SK-N-SH treated with all-trans-retinoic acid at 6 μM for 48 hours (cell line): ENCODE results near the gene PDLIM7.

Experiments
- ATAC-seq: fragments of 200-7000 bp; cut with Tn5 transposase; 3 replicates; pipeline ENCODE4 v1.9.1; 2020; ENCODE audit warnings: mild to moderate bottlenecking, moderate library complexity
- ARNTL ChIP-seq: fragments of 450-650 bp; formaldehyde crosslinking; IDR thresholded peaks from 2 replicates; pipeline ENCODE4 v1.5.0; 2020; ENCODE audit warnings: low read depth, mild to moderate bottlenecking, moderate library complexity, borderline replicate concordance
- CREB5 ChIP-seq: fragments of 250-450 bp; sonication (Bioruptor Pico); IDR thresholded peaks from 2 replicates; pipeline ENCODE4 v1.5.1; 2020; ENCODE audit warnings: low read depth, mild to moderate bottlenecking, moderate library complexity
- CSDC2 ChIP-seq: fragments of 250-450 bp; sonication (Bioruptor Pico); IDR thresholded peaks from 2 replicates; pipeline ENCODE4 v1.5.0; 2020; ENCODE audit warnings: mild to moderate bottlenecking, moderate library complexity
- ESRRG ChIP-seq: fragments of 250-450 bp; sonication (Bioruptor Pico); IDR thresholded peaks from 2 replicates; pipeline ENCODE4 v1.6.1; 2021; ENCODE audit warnings: mild to moderate bottlenecking
- GLIS3 ChIP-seq: fragments of 250-450 bp; sonication (Bioruptor Pico); IDR thresholded peaks from 2 replicates; pipeline ENCODE4 v1.5.0; 2020; ENCODE audit warnings: mild to moderate bottlenecking, moderate library complexity
- ISL1 ChIP-seq: fragments of 250-450 bp; sonication (Bioruptor Pico); IDR thresholded peaks from 2 replicates; pipeline ENCODE4 v2.1.2; 2022; ENCODE audit warnings: mild to moderate bottlenecking, moderate library complexity
- OSR1 ChIP-seq: fragments of 250-450 bp; sonication (Bioruptor Pico); IDR thresholded peaks from 2 replicates; pipeline ENCODE4 v1.8.0; 2022; ENCODE audit warnings: moderate library complexity, mild to moderate bottlenecking, inconsistent platforms
- PATZ1 ChIP-seq: fragments of 250-450 bp; sonication (Bioruptor Pico); IDR thresholded peaks from 2 replicates; pipeline ENCODE4 v1.8.0; 2020; ENCODE audit warnings: mild to moderate bottlenecking, moderate library complexity, borderline replicate concordance
- PPARA ChIP-seq: fragments of 250-450 bp; sonication (Bioruptor Pico); IDR thresholded peaks from 2 replicates; pipeline ENCODE4 v1.5.0; 2020; ENCODE audit warnings: mild to moderate bottlenecking, borderline replicate concordance
- SNAI2 ChIP-seq: fragments of 250-450 bp; sonication (Bioruptor Pico); IDR thresholded peaks from 2 replicates; pipeline ENCODE4 v1.5.0; 2020; ENCODE audit warnings: mild to moderate bottlenecking, moderate library complexity
- TCF4 ChIP-seq: fragments of 250-450 bp; sonication (Bioruptor Pico); IDR thresholded peaks from 2 replicates; pipeline ENCODE4 v1.8.0; 2021; ENCODE audit warnings: mild to moderate bottlenecking, moderate library complexity, borderline replicate concordance
- TOX ChIP-seq: fragments of 250-450 bp; sonication (Bioruptor Pico); IDR thresholded peaks from 2 replicates; pipeline ENCODE4 v1.8.0; 2021; ENCODE audit warnings: mild to moderate bottlenecking, moderate library complexity, borderline replicate concordance
- ZFP3 ChIP-seq: fragments of 250-450 bp; sonication (Bioruptor Pico); IDR thresholded peaks from 2 replicates; pipeline ENCODE4 v1.5.0; 2020; ENCODE audit warnings: mild to moderate bottlenecking, moderate library complexity
- ZFP30 ChIP-seq: fragments of 450-650 bp; formaldehyde crosslinking; IDR thresholded peaks from 2 replicates; pipeline ENCODE4 v1.5.0; 2022; ENCODE audit warnings: mild to moderate bottlenecking, moderate library complexity
- ZNF565 ChIP-seq: fragments of 450-650 bp; formaldehyde crosslinking; conservative IDR thresholded peaks from 2 replicates; pipeline ENCODE4 v1.5.0; 2020; ENCODE audit warnings: low read depth, mild to moderate bottlenecking, moderate library complexity
- ZNF70 ChIP-seq: fragments of 450-650 bp; formaldehyde crosslinking; IDR thresholded peaks from 2 replicates; pipeline ENCODE4 v1.5.0; 2020; ENCODE audit warnings: mild to moderate bottlenecking, moderate library complexity
- ZNF8 ChIP-seq: fragments of 450-650 bp; formaldehyde crosslinking; IDR thresholded peaks from 2 replicates; pipeline ENCODE4 v1.5.0; 2020; ENCODE audit warnings: mild to moderate bottlenecking, moderate library complexity
- TF ChIP-seq, protein P1 (sequence below): fragments of 250-450 bp; sonication (Bioruptor Pico); IDR thresholded peaks from 2 replicates; pipeline ENCODE4 v1.5.0; 2020; ENCODE audit warnings: mild to moderate bottlenecking, moderate library complexity
- TF ChIP-seq, protein P2 (sequence below): fragments of 250-450 bp; sonication (Bioruptor Pico); IDR thresholded peaks from 2 replicates; pipeline ENCODE4 v1.5.1; 2021; ENCODE audit warnings: mild to moderate bottlenecking, moderate library complexity

Gene PDLIM7

DNA sequence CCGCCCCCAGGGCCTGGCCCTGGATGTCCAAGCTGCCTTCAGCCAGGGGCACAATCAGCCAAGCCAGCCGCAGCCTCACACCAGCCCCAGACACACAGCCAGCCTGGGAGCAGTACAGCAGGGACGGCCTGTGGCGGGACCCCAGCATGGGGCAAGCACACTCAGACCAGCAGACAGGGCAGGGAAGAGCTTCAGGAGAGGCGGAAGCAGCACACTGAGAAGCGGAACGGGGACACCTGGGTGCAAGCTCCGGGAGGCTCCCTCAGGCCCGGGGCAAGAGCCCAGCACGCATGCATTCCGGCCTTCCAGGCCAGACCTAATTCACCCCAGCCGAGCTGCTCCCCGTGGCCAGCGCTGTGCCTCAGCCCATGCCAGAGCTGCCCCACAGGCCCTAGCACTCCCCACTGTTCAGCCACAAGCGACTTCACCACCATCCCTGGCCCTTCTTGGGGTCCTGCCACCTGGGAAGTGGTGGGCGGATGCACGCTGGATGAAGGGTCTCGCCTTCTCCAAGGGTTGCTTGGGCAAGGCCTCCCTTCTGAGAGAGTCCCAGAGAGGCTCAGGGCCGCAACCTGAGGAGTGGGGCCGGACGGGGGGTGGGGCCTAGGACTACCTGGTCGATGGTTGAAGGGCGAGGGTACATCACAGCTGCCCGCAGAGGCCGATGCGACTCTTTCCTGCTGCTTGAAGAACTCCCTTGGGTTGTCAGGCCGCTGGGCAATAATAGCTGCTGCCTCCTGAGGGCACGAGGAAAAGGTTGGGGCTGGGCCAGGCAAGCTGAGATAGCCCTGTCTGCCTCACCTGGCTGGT, 37.4 kb downstream of the PDLIM7 start (continued):
- TF ChIP-seq PATZ1 (CRISPR knock-in tag) (no peak), TCF4 (CRISPR knock-in tag) (no peak)
- TF ChIP-seq, all 23 proteins: peak for 0

- no peak for ATAC-seq
- TF ChIP-seq SNAI2 (CRISPR knock-in tag) (no peak), TOX (CRISPR knock-in tag) (no peak), ZNF70 (CRISPR knock-in tag) (no peak), ISL1 (CRISPR knock-in tag) (no peak), TCF4 (CRISPR knock-in tag) (no peak), GLIS3 (CRISPR knock-in tag) (no peak), PPARA (no peak), CREB5 (CRISPR knock-in tag) (no peak), ZNF8 (CRISPR knock-in tag) (no peak), CSDC2 (CRISPR knock-in tag) (no peak), ZFP30 (CRISPR knock-in tag) (no peak), OSR1 (CRISPR knock-in tag) (no peak), ZFP3 (no peak), ESRRG (CRISPR knock-in tag) (no peak), PATZ1 (CRISPR knock-in tag) (no peak), ARNTL (CRISPR knock-in tag) (no peak)
- TF ChIP-seq, protein P1, sequence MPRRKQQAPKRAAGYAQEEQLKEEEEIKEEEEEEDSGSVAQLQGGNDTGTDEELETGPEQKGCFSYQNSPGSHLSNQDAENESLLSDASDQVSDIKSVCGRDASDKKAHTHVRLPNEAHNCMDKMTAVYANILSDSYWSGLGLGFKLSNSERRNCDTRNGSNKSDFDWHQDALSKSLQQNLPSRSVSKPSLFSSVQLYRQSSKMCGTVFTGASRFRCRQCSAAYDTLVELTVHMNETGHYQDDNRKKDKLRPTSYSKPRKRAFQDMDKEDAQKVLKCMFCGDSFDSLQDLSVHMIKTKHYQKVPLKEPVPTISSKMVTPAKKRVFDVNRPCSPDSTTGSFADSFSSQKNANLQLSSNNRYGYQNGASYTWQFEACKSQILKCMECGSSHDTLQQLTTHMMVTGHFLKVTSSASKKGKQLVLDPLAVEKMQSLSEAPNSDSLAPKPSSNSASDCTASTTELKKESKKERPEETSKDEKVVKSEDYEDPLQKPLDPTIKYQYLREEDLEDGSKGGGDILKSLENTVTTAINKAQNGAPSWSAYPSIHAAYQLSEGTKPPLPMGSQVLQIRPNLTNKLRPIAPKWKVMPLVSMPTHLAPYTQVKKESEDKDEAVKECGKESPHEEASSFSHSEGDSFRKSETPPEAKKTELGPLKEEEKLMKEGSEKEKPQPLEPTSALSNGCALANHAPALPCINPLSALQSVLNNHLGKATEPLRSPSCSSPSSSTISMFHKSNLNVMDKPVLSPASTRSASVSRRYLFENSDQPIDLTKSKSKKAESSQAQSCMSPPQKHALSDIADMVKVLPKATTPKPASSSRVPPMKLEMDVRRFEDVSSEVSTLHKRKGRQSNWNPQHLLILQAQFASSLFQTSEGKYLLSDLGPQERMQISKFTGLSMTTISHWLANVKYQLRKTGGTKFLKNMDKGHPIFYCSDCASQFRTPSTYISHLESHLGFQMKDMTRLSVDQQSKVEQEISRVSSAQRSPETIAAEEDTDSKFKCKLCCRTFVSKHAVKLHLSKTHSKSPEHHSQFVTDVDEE (CRISPR knock-in tag) = no peak
- TF ChIP-seq, protein P2, sequence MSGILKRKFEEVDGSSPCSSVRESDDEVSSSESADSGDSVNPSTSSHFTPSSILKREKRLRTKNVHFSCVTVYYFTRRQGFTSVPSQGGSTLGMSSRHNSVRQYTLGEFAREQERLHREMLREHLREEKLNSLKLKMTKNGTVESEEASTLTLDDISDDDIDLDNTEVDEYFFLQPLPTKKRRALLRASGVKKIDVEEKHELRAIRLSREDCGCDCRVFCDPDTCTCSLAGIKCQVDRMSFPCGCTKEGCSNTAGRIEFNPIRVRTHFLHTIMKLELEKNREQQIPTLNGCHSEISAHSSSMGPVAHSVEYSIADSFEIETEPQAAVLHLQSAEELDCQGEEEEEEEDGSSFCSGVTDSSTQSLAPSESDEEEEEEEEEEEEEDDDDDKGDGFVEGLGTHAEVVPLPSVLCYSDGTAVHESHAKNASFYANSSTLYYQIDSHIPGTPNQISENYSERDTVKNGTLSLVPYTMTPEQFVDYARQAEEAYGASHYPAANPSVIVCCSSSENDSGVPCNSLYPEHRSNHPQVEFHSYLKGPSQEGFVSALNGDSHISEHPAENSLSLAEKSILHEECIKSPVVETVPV (CRISPR knock-in tag) = no peak
- TF ChIP-seq, all 23 proteins: peak for 0
These were observed 38.0 kb downstream of the PDLIM7 start for GRCh38 chr5:177459357-177459756.

DNA sequence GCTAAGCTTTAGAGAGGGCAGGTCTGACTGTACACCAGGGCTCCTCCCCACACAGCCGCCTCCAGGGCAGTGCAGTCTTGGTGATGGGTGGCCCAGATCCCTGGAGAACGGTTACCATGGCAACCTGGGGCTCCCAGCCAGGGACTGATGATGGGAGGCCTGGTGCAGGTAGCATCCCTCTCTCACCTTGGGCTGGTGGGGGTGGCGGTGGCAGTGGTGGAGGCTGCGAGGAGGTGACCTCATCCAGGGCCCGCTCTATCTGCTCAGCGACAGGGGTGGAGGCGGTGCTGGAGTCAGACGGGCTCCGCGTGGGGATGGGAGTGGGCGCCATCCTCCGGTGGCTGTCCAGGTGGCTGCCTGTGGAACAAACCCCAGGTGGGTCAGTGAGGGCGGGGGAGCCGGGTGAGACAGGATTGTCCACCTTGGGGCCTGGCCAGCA, 38.5 kb downstream of the PDLIM7 start:
- no peak for ATAC-seq

More for the DNA sequence above, 38.5 kb downstream of the PDLIM7 start:
- TF ChIP-seq ARNTL (CRISPR knock-in tag) = no peak
- TF ChIP-seq ZNF70 (CRISPR knock-in tag) = no peak
- TF ChIP-seq GLIS3 (CRISPR knock-in tag) = no peak
- TF ChIP-seq ZNF565 (CRISPR knock-in tag) = no peak
